ENCODE measurements around the gene FAM219A.

The FAM219A gene

DNA sequence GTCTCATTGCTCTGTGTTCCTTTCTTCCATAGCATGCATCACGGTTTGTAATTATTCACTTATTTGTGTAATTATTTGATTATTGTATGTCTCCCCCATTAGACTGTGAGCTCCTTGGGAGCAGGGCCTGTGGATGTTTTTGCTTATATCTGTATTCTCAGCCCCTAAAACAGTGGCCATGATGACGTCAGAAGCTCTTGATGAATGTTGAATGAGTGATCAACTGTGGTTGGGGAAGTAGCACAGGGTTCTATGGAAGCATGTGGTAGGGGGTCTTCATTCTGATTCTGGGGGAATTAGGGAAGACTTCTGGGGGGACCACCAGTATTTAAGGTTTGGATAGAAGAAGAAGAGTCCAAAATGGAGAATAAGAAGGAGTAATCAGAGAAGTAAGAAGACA is 6.2 kb upstream of the FAM219A start:
- DNase-seq (ENCODE audit: low read depth) = no peak
- no peak overlapping the region for H3K4me3 ChIP-seq (ENCODE audit: low read depth, low read length)
- TF ChIP-seq, protein P1, sequence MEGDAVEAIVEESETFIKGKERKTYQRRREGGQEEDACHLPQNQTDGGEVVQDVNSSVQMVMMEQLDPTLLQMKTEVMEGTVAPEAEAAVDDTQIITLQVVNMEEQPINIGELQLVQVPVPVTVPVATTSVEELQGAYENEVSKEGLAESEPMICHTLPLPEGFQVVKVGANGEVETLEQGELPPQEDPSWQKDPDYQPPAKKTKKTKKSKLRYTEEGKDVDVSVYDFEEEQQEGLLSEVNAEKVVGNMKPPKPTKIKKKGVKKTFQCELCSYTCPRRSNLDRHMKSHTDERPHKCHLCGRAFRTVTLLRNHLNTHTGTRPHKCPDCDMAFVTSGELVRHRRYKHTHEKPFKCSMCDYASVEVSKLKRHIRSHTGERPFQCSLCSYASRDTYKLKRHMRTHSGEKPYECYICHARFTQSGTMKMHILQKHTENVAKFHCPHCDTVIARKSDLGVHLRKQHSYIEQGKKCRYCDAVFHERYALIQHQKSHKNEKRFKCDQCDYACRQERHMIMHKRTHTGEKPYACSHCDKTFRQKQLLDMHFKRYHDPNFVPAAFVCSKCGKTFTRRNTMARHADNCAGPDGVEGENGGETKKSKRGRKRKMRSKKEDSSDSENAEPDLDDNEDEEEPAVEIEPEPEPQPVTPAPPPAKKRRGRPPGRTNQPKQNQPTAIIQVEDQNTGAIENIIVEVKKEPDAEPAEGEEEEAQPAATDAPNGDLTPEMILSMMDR (IDR thresholded peaks at IDR 0.05; ENCODE audit: insufficient read depth, low read depth, low read length, missing control alignments) = no peak

DNA sequence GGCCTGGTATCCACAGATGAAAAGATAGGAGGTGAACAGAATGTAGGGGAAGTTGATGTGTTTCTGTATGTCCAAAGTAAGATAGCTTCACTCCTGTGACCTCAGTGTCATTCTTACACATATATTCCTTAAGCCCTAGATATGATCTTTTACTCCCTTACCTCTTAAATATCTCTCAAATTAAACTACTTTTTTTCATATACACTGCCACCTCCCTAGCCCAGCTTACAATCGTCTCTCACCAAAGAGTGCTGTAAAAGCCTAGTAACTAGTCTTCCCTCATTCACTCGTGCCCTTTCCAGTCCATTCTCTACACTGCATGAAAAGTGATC is 5.5 kb upstream of the FAM219A start:
- H3K4me3 ChIP-seq (ENCODE audit: low read depth, low read length) = no peak overlapping the region
- TF ChIP-seq, protein P1 (IDR thresholded peaks at IDR 0.05; ENCODE audit: insufficient read depth, low read depth, low read length, missing control alignments) = no peak
- no peak for DNase-seq (ENCODE audit: low read depth)

DNA sequence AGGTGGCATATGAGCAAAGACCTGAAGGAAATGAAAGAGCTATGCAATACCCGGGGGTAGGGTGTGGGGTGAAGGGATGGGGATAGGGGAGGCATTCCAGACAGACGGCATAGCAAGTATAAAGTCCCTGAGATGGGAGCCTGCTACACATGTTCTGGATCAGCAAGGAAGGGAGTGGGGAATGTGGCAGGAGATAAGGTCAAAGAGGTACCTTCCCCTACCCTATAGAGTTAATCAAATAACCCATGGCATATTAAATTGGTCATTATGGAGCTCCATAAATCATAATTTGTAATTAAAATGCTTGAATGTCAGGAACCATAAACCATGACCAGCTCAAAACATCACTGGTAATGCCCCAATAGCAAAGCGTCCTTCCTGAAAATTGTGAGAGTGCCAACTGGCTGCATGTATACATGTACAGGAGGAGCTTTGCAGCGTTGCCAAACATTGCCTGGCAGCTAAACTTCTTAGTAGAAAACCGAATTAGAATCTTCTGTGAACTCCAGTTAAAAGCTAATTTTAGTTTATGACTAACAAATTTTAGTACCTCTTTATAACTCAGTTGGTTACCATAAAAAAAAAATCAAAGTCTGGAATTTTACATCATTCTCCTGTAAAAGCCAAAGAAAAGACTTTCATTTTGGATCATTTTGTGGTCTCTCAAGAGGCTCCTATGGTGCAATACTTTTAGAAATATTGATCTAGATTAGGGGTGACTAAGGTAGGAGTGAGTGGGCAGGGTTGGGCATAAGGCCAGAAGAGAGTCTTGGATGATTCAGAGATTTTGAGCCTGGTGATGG is 4.9 kb upstream of the FAM219A start:
- TF ChIP-seq, protein P1 (IDR thresholded peaks at IDR 0.05; ENCODE audit: insufficient read depth, low read depth, low read length, missing control alignments) = no peak
- DNase-seq (ENCODE audit: low read depth) = no peak
- H3K4me3 ChIP-seq (ENCODE audit: low read depth, low read length) = no peak overlapping the region

DNA sequence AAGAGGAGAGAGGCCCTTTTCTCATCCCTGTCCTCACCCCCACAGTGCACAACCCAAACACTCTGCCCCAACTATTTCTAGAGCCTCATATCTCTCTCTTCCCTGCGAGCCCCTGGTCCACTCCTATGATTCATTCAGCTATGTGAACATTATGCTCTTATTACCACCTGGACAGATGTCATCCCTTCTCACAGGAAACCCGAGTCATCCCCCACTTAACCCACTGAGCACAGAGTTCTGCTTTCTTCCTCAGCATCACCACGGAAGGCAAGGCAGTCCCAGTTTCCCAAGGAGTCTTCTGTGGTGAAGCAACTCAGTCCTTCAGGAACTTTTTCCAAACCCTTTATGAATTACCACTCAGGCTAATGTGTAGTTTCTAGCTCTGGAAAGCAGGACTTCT is 1.6 kb upstream of the FAM219A start:
- H3K4me3 ChIP-seq (ENCODE audit: low read depth, low read length) = no peak overlapping the region
- no peak for DNase-seq (ENCODE audit: low read depth)
- TF ChIP-seq, protein P1 (IDR thresholded peaks at IDR 0.05; ENCODE audit: insufficient read depth, low read depth, low read length, missing control alignments) = no peak

DNA sequence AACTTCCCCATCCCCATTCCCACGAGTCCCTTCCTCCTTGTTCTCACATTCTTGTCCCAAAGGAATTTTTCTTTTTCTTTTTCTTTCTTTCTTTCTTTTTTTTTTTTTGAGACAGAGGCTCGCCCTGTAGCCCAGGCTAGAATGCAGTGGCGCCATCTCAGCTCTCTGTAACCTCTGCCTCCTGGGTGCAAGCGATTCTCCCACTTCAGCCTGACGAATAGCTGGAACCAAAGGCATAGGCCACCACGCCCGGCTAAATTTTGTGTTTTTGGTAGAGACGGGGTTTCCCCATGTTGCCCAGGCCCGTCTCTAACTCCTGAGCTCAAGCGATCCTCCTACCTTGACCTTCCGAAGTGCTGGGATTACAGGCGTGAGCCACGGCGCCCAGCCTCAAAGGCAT is 986 bp upstream of the FAM219A start:
- DNase-seq (ENCODE audit: low read depth) = no peak
- TF ChIP-seq, protein P1 (IDR thresholded peaks at IDR 0.05; ENCODE audit: insufficient read depth, low read depth, low read length, missing control alignments) = no peak
- H3K4me3 ChIP-seq (ENCODE audit: low read depth, low read length) = no peak overlapping the region

DNA sequence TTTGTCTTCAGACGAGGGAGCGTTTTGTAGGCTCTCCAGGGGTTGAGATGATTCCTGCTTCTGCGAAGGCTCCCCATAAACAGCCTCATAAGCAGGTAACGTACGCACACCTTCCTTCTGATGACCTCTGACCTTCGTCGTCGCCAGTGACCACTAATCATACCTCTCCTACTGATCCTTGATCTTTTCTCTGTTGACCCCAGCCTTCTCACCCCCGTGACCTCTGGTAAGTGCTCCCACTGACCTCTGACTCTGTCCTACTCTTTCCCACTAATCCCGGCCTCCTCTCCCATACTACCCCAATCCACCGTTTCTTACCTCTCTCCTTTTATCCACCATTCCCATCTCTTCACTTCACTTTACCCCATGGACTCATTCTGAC is 580 bp upstream of the FAM219A start:
- TF ChIP-seq, protein P1 (IDR thresholded peaks at IDR 0.05; ENCODE audit: insufficient read depth, low read depth, low read length, missing control alignments) = no peak
- H3K4me3 ChIP-seq (ENCODE audit: low read depth, low read length) = no peak overlapping the region; the same call in 1 of the 2 replicates
- no peak for DNase-seq (ENCODE audit: low read depth)

Measured in GM12865 (cell line).